ENCODE measurements around the gene DLG5.
A peak's percentile ranks its signal among the peaks of the same experiment; 100 is the strongest.

DNA sequence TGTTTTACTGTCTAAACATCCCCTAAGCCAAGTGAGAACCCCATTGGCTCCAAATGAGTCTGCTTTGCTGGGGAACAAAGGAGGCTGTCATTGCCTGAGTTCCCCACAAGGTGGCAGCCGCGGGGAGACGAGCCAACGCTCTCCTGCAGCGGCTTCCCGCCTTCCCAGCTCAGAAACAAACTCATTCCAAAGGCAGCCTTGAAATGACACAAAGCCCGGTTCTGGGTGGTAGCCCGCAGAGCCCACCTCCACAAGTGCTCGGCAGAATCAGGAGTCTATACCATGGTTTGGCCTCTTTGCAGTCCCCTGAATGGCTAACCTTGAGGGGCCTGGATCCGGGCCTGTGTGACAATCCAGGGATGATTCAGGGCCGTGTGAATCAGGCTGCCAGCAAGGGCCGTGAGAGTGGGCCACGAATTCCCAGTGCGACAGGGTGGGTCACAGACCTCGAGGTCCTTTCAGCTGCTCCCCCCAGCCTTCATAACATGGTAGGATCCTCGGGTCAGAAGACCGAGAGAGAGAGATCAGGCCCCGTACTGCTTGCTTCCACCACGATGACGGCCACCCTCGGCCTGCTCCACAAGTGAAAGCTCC lies 79.7 kb downstream of the DLG5 start:
- no peak for TF ChIP-seq ZNF341 (tag by site-specific recombination; IDR thresholded peaks at IDR 0.05; ENCODE audit: low read depth)
- TF ChIP-seq, protein P1, sequence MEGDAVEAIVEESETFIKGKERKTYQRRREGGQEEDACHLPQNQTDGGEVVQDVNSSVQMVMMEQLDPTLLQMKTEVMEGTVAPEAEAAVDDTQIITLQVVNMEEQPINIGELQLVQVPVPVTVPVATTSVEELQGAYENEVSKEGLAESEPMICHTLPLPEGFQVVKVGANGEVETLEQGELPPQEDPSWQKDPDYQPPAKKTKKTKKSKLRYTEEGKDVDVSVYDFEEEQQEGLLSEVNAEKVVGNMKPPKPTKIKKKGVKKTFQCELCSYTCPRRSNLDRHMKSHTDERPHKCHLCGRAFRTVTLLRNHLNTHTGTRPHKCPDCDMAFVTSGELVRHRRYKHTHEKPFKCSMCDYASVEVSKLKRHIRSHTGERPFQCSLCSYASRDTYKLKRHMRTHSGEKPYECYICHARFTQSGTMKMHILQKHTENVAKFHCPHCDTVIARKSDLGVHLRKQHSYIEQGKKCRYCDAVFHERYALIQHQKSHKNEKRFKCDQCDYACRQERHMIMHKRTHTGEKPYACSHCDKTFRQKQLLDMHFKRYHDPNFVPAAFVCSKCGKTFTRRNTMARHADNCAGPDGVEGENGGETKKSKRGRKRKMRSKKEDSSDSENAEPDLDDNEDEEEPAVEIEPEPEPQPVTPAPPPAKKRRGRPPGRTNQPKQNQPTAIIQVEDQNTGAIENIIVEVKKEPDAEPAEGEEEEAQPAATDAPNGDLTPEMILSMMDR (tag by site-specific recombination; IDR thresholded peaks at IDR 0.05), result peak; percentile 70
- no peak for TF ChIP-seq ZNF274 (IDR thresholded peaks at IDR 0.05; ENCODE audit: low read length)
- TF ChIP-seq ZNF274 (tag by site-specific recombination; IDR thresholded peaks at IDR 0.05; ENCODE audit: borderline replicate concordance), result no peak
- no peak for TF ChIP-seq ZNF792 (tag by site-specific recombination; IDR thresholded peaks at IDR 0.05)
- no peak for TF ChIP-seq ZFP37 (tag by site-specific recombination; IDR thresholded peaks at IDR 0.05)
- no peak for TF ChIP-seq ZNF785 (tag by site-specific recombination; IDR thresholded peaks at IDR 0.05)
- TF ChIP-seq, protein P2, sequence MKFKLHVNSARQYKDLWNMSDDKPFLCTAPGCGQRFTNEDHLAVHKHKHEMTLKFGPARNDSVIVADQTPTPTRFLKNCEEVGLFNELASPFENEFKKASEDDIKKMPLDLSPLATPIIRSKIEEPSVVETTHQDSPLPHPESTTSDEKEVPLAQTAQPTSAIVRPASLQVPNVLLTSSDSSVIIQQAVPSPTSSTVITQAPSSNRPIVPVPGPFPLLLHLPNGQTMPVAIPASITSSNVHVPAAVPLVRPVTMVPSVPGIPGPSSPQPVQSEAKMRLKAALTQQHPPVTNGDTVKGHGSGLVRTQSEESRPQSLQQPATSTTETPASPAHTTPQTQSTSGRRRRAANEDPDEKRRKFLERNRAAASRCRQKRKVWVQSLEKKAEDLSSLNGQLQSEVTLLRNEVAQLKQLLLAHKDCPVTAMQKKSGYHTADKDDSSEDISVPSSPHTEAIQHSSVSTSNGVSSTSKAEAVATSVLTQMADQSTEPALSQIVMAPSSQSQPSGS (tag by site-specific recombination; IDR thresholded peaks at IDR 0.05; ENCODE audit: low read depth), result no peak
- TF ChIP-seq REPIN1 (tag by site-specific recombination; IDR thresholded peaks at IDR 0.05; ENCODE audit: low read depth), result no peak
- TF ChIP-seq ZNF76 (tag by site-specific recombination; IDR thresholded peaks at IDR 0.05; ENCODE audit: borderline replicate concordance, low read depth), result no peak
- peak; percentile 60; the same call in 1 of the 2 replicates for TF ChIP-seq ZBTB8A (tag by site-specific recombination; IDR thresholded peaks at IDR 0.05)

Data from HEK293 (cell line).